A549 (cell line): ENCODE measurements around the gene ANKRD65. TPM values are rescaled to one million over a fixed set of nuclear protein-coding genes. Genes with fewer than 3 reads are reported as not detected.
A peak's percentile ranks its signal among the peaks of the same experiment; 100 is the strongest.

Source experiments
- ATAC-seq, 2 experiments: fragments of 200-7000 bp in 1 of 2; fragments of >200 bp in 1 of 2; cut with Nextera tagmentation in 1 of 2; cut with Tn5 transposase in 1 of 2; 3 replicates each; pipeline versions ENCODE4 v1.8.0 to v1.9.1; 2018 to 2020; ENCODE audit warnings: mild to moderate bottlenecking in 1 of 2, moderate library complexity in 1 of 2
- CTCF ChIA-PET: fragments of 300-600 bp; sonication (Branson Sonifier 250); formaldehyde crosslinking; extraction: SDS; loops from one replicate; lab custom pipeline; 2021; ENCODE audit warnings: antibody characterized with exemption, inconsistent platforms; lab: Yijun Ruan, JAX
- POLR2A ChIA-PET: fragments of 350-600 bp; formaldehyde crosslinking; extraction: SDS; loops from one replicate; lab custom pipeline; 2021; ENCODE audit warnings: antibody characterized with exemption, inconsistent platforms; lab: Yijun Ruan, JAX
- DNase-seq, 2 experiments: peaks; one replicate each; pipeline versions ENCODE4 v3.0.0 to v3.0.0-alpha.2; 2011 to 2016; ENCODE audit warnings: low read depth in 1 of 2, low spot score in 1 of 2
- FAIRE-seq: peaks from 2 replicates; lab custom pipeline; 2011; peaks lifted over from hg19 to GRCh38; lab: Jason Lieb, UNC
- H3K27ac ChIP-seq, 2 experiments: fragments of >200 bp; sonication (Bioruptor Twin); formaldehyde crosslinking; 3 replicates each; pipeline ENCODE4 v1.5.1; 2016 to 2017
- H3K4me1 ChIP-seq: fragments of >200 bp; sonication (Bioruptor Twin); formaldehyde crosslinking; 3 replicates; pipeline ENCODE4 v1.6.1; 2016
- H3K4me2 ChIP-seq: fragments of >200 bp; sonication (Bioruptor Twin); formaldehyde crosslinking; 3 replicates; pipeline ENCODE4 v1.6.1; 2016
- H3K4me3 ChIP-seq: fragments of >200 bp; sonication (Bioruptor Twin); formaldehyde crosslinking; 3 replicates; pipeline ENCODE4 v1.5.1; 2016
- H3K9me3 ChIP-seq: fragments of >200 bp; sonication (Bioruptor Twin); formaldehyde crosslinking; 3 replicates; pipeline ENCODE4 v1.6.1; 2016
- CEBPB ChIP-seq, 2 experiments: fragments of >200 bp in 1 of 2; sonication (Bioruptor Twin) in 1 of 2; formaldehyde crosslinking in 1 of 2; IDR thresholded peaks; 2 replicates each; pipeline ENCODE4 v1.6.1; 2012 to 2016
- CHD2 ChIP-seq: fragments of 150-350 bp; IDR thresholded peaks from 2 replicates; pipeline ENCODE4 v1.6.1; 2014; ENCODE audit warnings: low read length; ENCODE audit not compliant: partially characterized antibody
- EHMT2 ChIP-seq: fragments of 200-600 bp; sonication (generic); IDR thresholded peaks from 2 replicates; pipeline ENCODE4 v1.6.1; 2016; ENCODE audit warnings: antibody characterized with exemption, low read depth, mild to moderate bottlenecking, moderate library complexity
- FOXS1 ChIP-seq: fragments of 250-450 bp; sonication (Bioruptor Pico); IDR thresholded peaks from 2 replicates; pipeline ENCODE4 v1.5.0; 2020; ENCODE audit warnings: mild to moderate bottlenecking, moderate library complexity
- GATA3 ChIP-seq: IDR thresholded peaks from 2 replicates; pipeline ENCODE4 v1.6.1; 2012; ENCODE audit warnings: borderline replicate concordance
- HEYL ChIP-seq: fragments of 250-450 bp; sonication (Bioruptor Pico); IDR thresholded peaks from 2 replicates; pipeline ENCODE4 v1.8.0; 2021; ENCODE audit warnings: mild to moderate bottlenecking, moderate library complexity
- HOXA7 ChIP-seq: fragments of 250-450 bp; sonication (Bioruptor Pico); IDR thresholded peaks from 2 replicates; pipeline ENCODE4 v1.5.0; 2020; ENCODE audit warnings: mild to moderate bottlenecking, moderate library complexity
- HOXB13 ChIP-seq: fragments of 250-450 bp; sonication (Bioruptor Pico); IDR thresholded peaks from 2 replicates; pipeline ENCODE4 v1.5.0; 2020; ENCODE audit warnings: low read depth, mild to moderate bottlenecking, moderate library complexity
- HOXB5 ChIP-seq: fragments of 250-450 bp; sonication (Bioruptor Pico); IDR thresholded peaks from 2 replicates; pipeline ENCODE4 v1.5.0; 2020; ENCODE audit warnings: mild to moderate bottlenecking, moderate library complexity
- JUNB ChIP-seq: fragments of >200 bp; sonication (Bioruptor Twin); formaldehyde crosslinking; IDR thresholded peaks from 2 replicates; pipeline ENCODE4 v1.6.1; 2016
- KDM1A ChIP-seq: fragments of 200-600 bp; sonication (generic); IDR thresholded peaks from 2 replicates; pipeline ENCODE4 v1.6.1; 2016; ENCODE audit warnings: low read depth, mild to moderate bottlenecking
- KDM5A ChIP-seq: fragments of 200-600 bp; sonication (generic); IDR thresholded peaks from 2 replicates; pipeline ENCODE4 v1.6.1; 2016; ENCODE audit warnings: antibody characterized with exemption, mild to moderate bottlenecking
- MAFK ChIP-seq: fragments of 450-650 bp; IDR thresholded peaks from 2 replicates; pipeline ENCODE4 v1.6.1; 2014; ENCODE audit not compliant: partially characterized antibody
- MAZ ChIP-seq: fragments of 150-350 bp; IDR thresholded peaks from 2 replicates; pipeline ENCODE4 v1.6.1; 2014; ENCODE audit warnings: antibody characterized with exemption, low read depth, low read length, borderline replicate concordance
- MYC ChIP-seq: IDR thresholded peaks from 2 replicates; pipeline ENCODE4 v1.6.1; 2012; ENCODE audit warnings: mild to moderate bottlenecking, inconsistent platforms, low read length, improper control_type of control experiment, borderline replicate concordance
- NFE2L2 ChIP-seq: fragments of 150-350 bp; conservative IDR thresholded peaks from 2 replicates; pipeline ENCODE4 v1.6.1; 2014; ENCODE audit warnings: low read length
- NPAS2 ChIP-seq: fragments of 250-450 bp; sonication (Bioruptor Pico); IDR thresholded peaks from 2 replicates; pipeline ENCODE4 v1.8.0; 2022; ENCODE audit warnings: mild to moderate bottlenecking, moderate library complexity, borderline replicate concordance
- NR3C1 ChIP-seq: fragments of >200 bp; sonication (Bioruptor Twin); formaldehyde crosslinking; IDR thresholded peaks from 3 replicates; pipeline ENCODE4 v1.6.1; 2017
- POLR2A ChIP-seq: IDR thresholded peaks from 2 replicates; pipeline ENCODE4 v1.6.1; 2012; ENCODE audit warnings: mild to moderate bottlenecking, low read length
- POLR2AphosphoS2 ChIP-seq: conservative IDR thresholded peaks from 2 replicates; pipeline ENCODE4 v1.6.1; 2012; ENCODE audit warnings: low read length, improper control_type of control experiment, inconsistent platforms
- RFX5 ChIP-seq: fragments of 450-650 bp; IDR thresholded peaks from 2 replicates; pipeline ENCODE4 v1.7.1; 2014; ENCODE audit warnings: antibody characterized with exemption, mild to moderate bottlenecking, moderate library complexity
- RNF2 ChIP-seq: fragments of 200-600 bp; sonication (generic); IDR thresholded peaks from 2 replicates; pipeline ENCODE4 v1.6.1; 2016; ENCODE audit warnings: low read depth, mild to moderate bottlenecking, antibody characterized with exemption, moderate library complexity, borderline replicate concordance
- TP53 ChIP-seq: fragments of 250-450 bp; sonication (Bioruptor Pico); IDR thresholded peaks from 2 replicates; pipeline ENCODE4 v1.5.0; 2021; ENCODE audit warnings: mild to moderate bottlenecking, moderate library complexity
- ZSCAN20 ChIP-seq: fragments of 250-450 bp; sonication (Bioruptor Pico); IDR thresholded peaks from 2 replicates; pipeline ENCODE4 v1.8.0; 2022; ENCODE audit warnings: mild to moderate bottlenecking, moderate library complexity
- WGBS: methylation state at CpG from one replicate; pipeline ENCODE4 v1.1.6; 2017; ENCODE audit errors: missing lambda C conversion rate; 5-methylcytosine and 5-hydroxymethylcytosine counted together
- polyA plus RNA-seq, 4 experiments: library from polyadenylated mRNA; depleted of rRNA in 3 of 4; stranded (reverse); fragments of >200 nt; fragmentation: RNase III in 1 of 4; extraction: RNeasy Plus Mini Kit Qiagen cat#74134 plus additional on column Dnase treatment in 1 of 4; gene quantifications; 2 replicates in 3 of 4; 3 replicates in 1 of 4; pipeline ENCODE4 v1.2.3, GENCODE V29; 2011 to 2017
- TF ChIP-seq, protein P1 (sequence below): fragments of 450-650 bp; IDR thresholded peaks from 2 replicates; pipeline ENCODE4 v1.6.1; 2014; ENCODE audit warnings: antibody characterized with exemption
- TF ChIP-seq, protein P2 (sequence below): IDR thresholded peaks from 2 replicates; pipeline ENCODE4 v1.6.1; 2012; ENCODE audit warnings: low read depth, borderline replicate concordance
- TF ChIP-seq, protein P3 (sequence below): fragments of >200 bp; sonication (Bioruptor Twin); formaldehyde crosslinking; IDR thresholded peaks from 3 replicates; pipeline ENCODE4 v1.5.1; 2016
- TF ChIP-seq, protein P4 (sequence below): fragments of 150-350 bp; IDR thresholded peaks from 2 replicates; pipeline ENCODE4 v1.6.1; 2014; ENCODE audit warnings: low read depth, mild to moderate bottlenecking, low read length

The ANKRD65 gene
- polyA plus RNA-seq, 2 of the 4 experiments (the other 2 are of a cell fraction): 0.05 TPM; not detected in 1

DNA sequence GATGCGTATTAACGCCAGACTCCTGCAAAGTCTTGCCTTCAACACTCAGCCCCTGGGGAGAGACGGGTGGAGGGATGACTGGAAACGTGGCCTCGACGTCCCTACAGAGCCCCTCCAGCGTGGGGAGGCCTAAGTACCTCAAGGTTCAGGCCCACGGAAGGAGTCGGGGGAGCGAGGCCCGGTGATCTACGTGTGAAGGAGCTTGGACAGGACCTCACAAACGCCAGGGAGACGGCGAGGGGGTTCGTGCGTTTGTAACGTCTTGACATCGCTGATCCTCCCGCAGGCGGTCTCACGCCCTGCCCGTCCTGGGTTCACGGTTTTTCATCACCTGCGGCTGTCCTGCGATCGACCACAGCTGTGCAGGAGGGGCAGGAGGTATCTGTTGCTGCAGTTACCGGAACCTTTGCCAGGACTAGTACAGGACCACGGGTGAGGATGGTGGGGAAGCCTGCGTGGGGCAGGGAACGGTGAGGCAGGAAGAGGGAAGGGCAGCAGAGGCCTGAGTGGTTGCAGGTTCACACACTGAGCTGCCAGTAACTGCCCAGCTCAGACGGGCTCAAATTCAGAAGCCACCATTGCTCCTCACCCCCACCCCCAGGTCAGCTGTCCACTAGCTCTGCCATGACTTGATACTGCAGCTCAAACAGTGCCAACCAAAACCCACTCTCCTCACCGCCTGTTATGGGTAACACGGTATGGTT lies 21.1 kb downstream of the ANKRD65 start:
- TF ChIP-seq JUNB (no peak), MAZ (no peak), CHD2 (no peak), NFE2L2 (0 out of 2 replicates have a peak, but pooled peaks have one; percentile 12), HOXA7 (CRISPR knock-in tag) (no peak; the same call in 1 of the 2 replicates), HOXB5 (CRISPR knock-in tag) (no peak), GATA3 (no peak), MAFK (no peak), TP53 (no peak), RFX5 (no peak), POLR2AphosphoS2 (0 out of 2 replicates have a peak, but pooled peaks have one; percentile 51), CEBPB (IDR thresholded peaks at IDR 0.05) (no peak), POLR2A (peak; percentile 13; the same call in 1 of the 2 replicates), NPAS2 (CRISPR knock-in tag) (no peak), HOXB13 (CRISPR knock-in tag) (no peak), HEYL (CRISPR knock-in tag) (no peak), KDM1A (no peak), NR3C1 (no peak), MYC (no peak), KDM5A (no peak), RNF2 (no peak), EHMT2 (no peak), FOXS1 (no peak), ZSCAN20 (CRISPR knock-in tag) (no peak)
- TF ChIP-seq, protein P1, sequence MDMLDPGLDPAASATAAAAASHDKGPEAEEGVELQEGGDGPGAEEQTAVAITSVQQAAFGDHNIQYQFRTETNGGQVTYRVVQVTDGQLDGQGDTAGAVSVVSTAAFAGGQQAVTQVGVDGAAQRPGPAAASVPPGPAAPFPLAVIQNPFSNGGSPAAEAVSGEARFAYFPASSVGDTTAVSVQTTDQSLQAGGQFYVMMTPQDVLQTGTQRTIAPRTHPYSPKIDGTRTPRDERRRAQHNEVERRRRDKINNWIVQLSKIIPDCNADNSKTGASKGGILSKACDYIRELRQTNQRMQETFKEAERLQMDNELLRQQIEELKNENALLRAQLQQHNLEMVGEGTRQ: no peak
- TF ChIP-seq, protein P2, sequence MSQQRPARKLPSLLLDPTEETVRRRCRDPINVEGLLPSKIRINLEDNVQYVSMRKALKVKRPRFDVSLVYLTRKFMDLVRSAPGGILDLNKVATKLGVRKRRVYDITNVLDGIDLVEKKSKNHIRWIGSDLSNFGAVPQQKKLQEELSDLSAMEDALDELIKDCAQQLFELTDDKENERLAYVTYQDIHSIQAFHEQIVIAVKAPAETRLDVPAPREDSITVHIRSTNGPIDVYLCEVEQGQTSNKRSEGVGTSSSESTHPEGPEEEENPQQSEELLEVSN: 0 out of 2 replicates have a peak, but pooled peaks have one; percentile 3
- TF ChIP-seq, protein P3, sequence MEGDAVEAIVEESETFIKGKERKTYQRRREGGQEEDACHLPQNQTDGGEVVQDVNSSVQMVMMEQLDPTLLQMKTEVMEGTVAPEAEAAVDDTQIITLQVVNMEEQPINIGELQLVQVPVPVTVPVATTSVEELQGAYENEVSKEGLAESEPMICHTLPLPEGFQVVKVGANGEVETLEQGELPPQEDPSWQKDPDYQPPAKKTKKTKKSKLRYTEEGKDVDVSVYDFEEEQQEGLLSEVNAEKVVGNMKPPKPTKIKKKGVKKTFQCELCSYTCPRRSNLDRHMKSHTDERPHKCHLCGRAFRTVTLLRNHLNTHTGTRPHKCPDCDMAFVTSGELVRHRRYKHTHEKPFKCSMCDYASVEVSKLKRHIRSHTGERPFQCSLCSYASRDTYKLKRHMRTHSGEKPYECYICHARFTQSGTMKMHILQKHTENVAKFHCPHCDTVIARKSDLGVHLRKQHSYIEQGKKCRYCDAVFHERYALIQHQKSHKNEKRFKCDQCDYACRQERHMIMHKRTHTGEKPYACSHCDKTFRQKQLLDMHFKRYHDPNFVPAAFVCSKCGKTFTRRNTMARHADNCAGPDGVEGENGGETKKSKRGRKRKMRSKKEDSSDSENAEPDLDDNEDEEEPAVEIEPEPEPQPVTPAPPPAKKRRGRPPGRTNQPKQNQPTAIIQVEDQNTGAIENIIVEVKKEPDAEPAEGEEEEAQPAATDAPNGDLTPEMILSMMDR: no peak
- TF ChIP-seq, protein P4, sequence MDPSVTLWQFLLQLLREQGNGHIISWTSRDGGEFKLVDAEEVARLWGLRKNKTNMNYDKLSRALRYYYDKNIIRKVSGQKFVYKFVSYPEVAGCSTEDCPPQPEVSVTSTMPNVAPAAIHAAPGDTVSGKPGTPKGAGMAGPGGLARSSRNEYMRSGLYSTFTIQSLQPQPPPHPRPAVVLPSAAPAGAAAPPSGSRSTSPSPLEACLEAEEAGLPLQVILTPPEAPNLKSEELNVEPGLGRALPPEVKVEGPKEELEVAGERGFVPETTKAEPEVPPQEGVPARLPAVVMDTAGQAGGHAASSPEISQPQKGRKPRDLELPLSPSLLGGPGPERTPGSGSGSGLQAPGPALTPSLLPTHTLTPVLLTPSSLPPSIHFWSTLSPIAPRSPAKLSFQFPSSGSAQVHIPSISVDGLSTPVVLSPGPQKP: no peak
- FAIRE-seq (no peak), ATAC-seq (peak; percentile 6 to 19; a peak in 5 of 6 replicates), DNase-seq (no peak)
- 10% methylated on average over 16 of the region's 34 CpGs for WGBS
- Histone ChIP-seq H3K27ac (peak overlapping the region; percentile 87 to 99), H3K4me3 (peak overlapping the region; percentile 96), H3K4me1 (peaks cover 29% of the 10 kb centered on the region), H3K9me3 (no peaks in the 10 kb centered on the region), H3K4me2 (peak overlapping the region; percentile 79)
- ChIA-PET CTCF (interaction anchor here (0.6 to 2.4 kb wide), 7 partner anchors 12 to 105 kb away, joined by 3 to 8 read pairs (median 6); no protein-coding TSS in a partner anchor), POLR2A (interaction anchor here (1.0 to 1.7 kb wide), 2 partner anchors 25 to 31 kb away, joined by 3 to 20 read pairs; partner anchors contain the start of gene AURKAIP1)
